Measurements from ENCODE around the gene USP6NL.

The USP6NL gene

DNA sequence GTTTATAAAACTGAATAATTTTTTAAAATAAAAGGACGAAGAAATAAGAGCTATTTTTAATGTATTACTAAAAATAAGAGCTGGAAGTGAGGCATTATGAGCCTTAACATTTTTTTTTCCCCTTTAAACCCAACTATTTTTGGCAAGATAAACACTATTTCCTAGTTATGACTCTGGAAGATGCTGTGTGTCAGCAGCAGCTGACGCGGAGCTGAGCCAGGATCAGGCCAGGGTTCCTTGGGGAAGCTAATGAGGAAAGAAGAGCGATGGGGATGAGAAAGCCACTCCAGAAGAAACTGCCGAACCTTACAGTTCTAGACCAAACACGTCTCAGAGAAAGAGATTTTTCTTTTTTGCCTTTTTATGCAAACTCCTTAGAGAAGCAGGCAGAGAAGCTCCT is 85.9 kb downstream of the USP6NL start:
- Histone ChIP-seq H3K36me3 (ENCODE audit: insufficient read depth, low read length) (no peaks in the 10 kb centered on the region), H3K9me3 (replicated peaks; ENCODE audit: low read length) (no peaks in the 10 kb centered on the region), H3K9ac (ENCODE audit: low read depth, low read length) (no peak overlapping the region), H3K4me3 (ENCODE audit: low read length) (no peak overlapping the region), H3K27me3 (ENCODE audit: control insufficient read depth, insufficient read depth, low read length) (no peaks in the 10 kb centered on the region), H3K4me1 (ENCODE audit: control insufficient read depth, insufficient read depth, low read length) (peaks cover 5% of the 10 kb centered on the region), H3K4me2 (ENCODE audit: low read length) (peak overlapping the region; percentile 55)

DNA sequence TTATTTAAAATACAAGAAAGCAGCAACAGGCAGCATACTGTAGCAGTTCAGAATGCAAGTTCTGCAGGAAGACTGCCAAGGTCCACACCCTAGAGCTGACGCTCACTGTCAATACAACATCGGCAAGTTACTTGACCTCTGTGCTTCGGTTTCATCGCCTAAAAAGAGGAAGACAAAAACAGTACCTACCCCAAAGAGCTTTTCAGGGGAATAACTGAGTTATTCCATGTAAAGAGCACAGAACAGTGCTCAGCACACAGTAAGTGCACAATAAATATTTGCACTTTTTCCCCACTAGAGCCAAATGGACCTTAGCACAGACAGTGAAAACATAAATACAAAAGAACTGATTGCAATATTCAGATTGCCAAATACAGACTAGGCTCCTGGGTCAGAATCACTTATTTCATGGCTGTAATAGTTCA is 88.6 kb downstream of the USP6NL start:
- no peaks in the 10 kb centered on the region for H3K36me3 ChIP-seq (ENCODE audit: insufficient read depth, low read length)

DNA sequence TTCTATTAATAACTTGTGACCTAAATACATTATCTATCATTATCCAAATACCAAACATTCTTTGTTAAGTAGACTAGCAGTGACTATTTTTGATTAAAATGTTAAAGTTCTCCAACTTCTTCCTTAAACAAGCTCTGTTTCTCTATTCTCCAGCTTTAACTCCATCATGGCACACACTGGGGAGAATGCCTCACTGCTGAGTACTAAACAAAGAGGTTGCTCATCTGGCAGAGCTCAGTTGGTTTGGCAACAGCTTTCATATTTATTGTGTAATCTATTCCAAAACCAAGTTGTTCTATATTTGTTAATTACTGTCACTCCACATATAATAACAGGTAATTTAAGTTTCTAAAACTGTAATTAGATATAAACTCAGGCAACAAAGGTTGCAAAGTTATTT is 89.6 kb downstream of the USP6NL start:
- Histone ChIP-seq H3K4me3 (ENCODE audit: low read length) (no peak overlapping the region), H3K27me3 (ENCODE audit: control insufficient read depth, insufficient read depth, low read length) (no peaks in the 10 kb centered on the region), H3K9me3 (replicated peaks; ENCODE audit: low read length) (no peaks in the 10 kb centered on the region), H3K4me1 (ENCODE audit: control insufficient read depth, insufficient read depth, low read length) (peaks cover 5% of the 10 kb centered on the region), H3K4me2 (ENCODE audit: low read length) (no peak overlapping the region), H3K36me3 (ENCODE audit: insufficient read depth, low read length) (no peaks in the 10 kb centered on the region), H3K9ac (ENCODE audit: low read depth, low read length) (no peak overlapping the region)

More for the DNA sequence above, 88.6 kb downstream of the USP6NL start:
- Histone ChIP-seq H3K9me3 (replicated peaks; ENCODE audit: low read length) (no peaks in the 10 kb centered on the region), H3K9ac (ENCODE audit: low read depth, low read length) (no peak overlapping the region), H3K4me2 (ENCODE audit: low read length) (no peak overlapping the region), H3K4me1 (ENCODE audit: control insufficient read depth, insufficient read depth, low read length) (peaks cover 5% of the 10 kb centered on the region), H3K27me3 (ENCODE audit: control insufficient read depth, insufficient read depth, low read length) (no peaks in the 10 kb centered on the region), H3K4me3 (ENCODE audit: low read length) (no peak overlapping the region)

DNA sequence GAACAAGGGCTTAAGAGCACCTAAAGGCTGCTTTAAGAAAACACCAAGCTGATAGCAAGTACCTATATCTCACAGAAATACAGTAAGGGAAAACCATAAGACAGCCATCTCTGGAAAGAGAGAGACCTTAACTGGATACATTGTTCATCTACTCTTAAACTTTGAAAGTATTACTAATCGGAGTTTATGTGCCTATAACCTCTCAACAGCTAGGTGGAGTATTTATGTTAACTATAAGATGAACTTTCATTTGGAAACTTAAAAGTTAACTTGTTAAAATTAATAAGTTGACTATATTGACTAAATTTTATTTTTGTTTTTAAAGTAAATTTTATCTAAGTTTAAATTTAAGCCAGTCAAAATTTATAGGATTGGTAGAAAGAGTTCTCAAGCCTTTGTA is 90.6 kb downstream of the USP6NL start:
- H3K9me3 ChIP-seq (replicated peaks; ENCODE audit: low read length) = no peaks in the 10 kb centered on the region
- H3K4me3 ChIP-seq (ENCODE audit: low read length) = no peak overlapping the region
- no peak overlapping the region for H3K9ac ChIP-seq (ENCODE audit: low read depth, low read length)

DNA sequence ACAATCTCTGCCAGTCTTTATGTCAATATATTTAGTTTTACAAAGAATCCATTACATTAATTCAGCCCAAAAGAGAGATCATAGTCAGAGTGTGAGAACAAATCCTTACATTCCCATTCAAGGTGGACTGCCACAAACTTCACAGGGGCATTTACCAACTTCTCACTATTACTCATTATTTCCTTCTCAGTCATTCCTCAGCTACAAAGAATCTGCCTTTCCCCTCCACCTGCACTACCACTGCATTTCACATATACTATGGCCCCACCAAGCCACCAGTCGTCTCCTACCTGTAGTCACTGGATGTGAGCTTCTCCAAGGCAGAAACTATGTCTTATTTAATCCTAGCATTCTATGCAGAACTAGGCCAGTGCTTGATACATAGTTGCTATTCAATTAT is 94.3 kb downstream of the USP6NL start:
- Histone ChIP-seq H3K36me3 (ENCODE audit: insufficient read depth, low read length) (no peaks in the 10 kb centered on the region), H3K9ac (ENCODE audit: low read depth, low read length) (no peak overlapping the region), H3K27me3 (ENCODE audit: control insufficient read depth, insufficient read depth, low read length) (no peaks in the 10 kb centered on the region)

More for the DNA sequence above, 90.6 kb downstream of the USP6NL start:
- Histone ChIP-seq H3K27me3 (ENCODE audit: control insufficient read depth, insufficient read depth, low read length) (no peaks in the 10 kb centered on the region), H3K4me1 (ENCODE audit: control insufficient read depth, insufficient read depth, low read length) (peaks cover 4% of the 10 kb centered on the region), H3K4me2 (ENCODE audit: low read length) (no peak overlapping the region), H3K36me3 (ENCODE audit: insufficient read depth, low read length) (no peaks in the 10 kb centered on the region)

GRCh38 chr10:11516431-11516746 is 95.1 kb downstream of the USP6NL start:
- Histone ChIP-seq H3K9me3 (replicated peaks; ENCODE audit: low read length) (no peaks in the 10 kb centered on the region), H3K27me3 (ENCODE audit: control insufficient read depth, insufficient read depth, low read length) (no peaks in the 10 kb centered on the region), H3K36me3 (ENCODE audit: insufficient read depth, low read length) (no peaks in the 10 kb centered on the region), H3K4me2 (ENCODE audit: low read length) (no peak overlapping the region), H3K4me3 (ENCODE audit: low read length) (no peak overlapping the region), H3K4me1 (ENCODE audit: control insufficient read depth, insufficient read depth, low read length) (peaks cover under 1% of the 10 kb centered on the region), H3K9ac (ENCODE audit: low read depth, low read length) (no peak overlapping the region)

More for the DNA sequence above, 94.3 kb downstream of the USP6NL start:
- Histone ChIP-seq H3K4me1 (ENCODE audit: control insufficient read depth, insufficient read depth, low read length) (no peaks in the 10 kb centered on the region), H3K9me3 (replicated peaks; ENCODE audit: low read length) (no peaks in the 10 kb centered on the region), H3K4me3 (ENCODE audit: low read length) (no peak overlapping the region), H3K4me2 (ENCODE audit: low read length) (no peak overlapping the region)

DNA sequence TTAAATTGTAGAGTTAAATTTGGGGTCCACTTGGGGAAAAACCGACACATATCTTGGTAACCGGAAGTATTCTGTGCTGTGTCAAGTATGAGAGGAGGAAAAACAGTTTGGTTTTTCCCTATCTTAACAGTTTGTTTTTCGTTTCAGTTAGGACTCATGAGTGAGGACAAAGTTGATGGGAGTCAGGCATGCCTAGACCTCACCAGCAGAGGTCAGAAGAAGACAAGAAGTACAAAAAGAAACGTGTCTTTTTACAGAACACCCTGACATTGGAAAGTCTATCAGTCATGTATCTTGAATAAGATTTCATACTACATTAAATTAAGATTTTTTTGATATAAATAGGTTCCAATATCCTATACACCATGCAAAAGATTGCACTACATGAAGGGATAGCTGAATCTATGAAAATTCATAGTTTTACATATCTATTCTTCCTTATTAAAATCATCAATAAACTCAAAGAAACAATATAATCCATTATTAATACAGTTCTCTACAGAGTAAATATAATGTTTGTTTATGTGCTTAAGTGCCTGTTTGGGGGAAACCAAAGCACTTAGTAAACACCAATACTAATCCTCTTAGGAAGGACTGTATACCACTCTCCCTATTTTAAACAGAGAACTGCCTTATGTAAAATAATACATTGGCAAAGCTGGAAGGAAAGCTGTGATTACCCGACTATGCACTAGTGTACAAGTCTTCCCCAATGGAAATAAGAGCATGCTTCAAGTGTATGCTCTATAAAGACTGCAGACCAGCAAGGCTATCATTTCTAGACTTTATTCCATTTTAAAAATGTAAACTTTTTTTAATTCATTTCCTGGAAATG is 95.6 kb downstream of the USP6NL start:
- peaks cover 4% of the 10 kb centered on the region for H3K4me1 ChIP-seq (ENCODE audit: control insufficient read depth, insufficient read depth, low read length)
- no peaks in the 10 kb centered on the region for H3K9me3 ChIP-seq (replicated peaks; ENCODE audit: low read length)
- H3K27me3 ChIP-seq (ENCODE audit: control insufficient read depth, insufficient read depth, low read length) = no peaks in the 10 kb centered on the region
- no peak overlapping the region for H3K4me3 ChIP-seq (ENCODE audit: low read length)
- no peaks in the 10 kb centered on the region for H3K36me3 ChIP-seq (ENCODE audit: insufficient read depth, low read length)
- H3K9ac ChIP-seq (ENCODE audit: low read depth, low read length) = no peak overlapping the region
- no peak overlapping the region for H3K4me2 ChIP-seq (ENCODE audit: low read length)

DNA sequence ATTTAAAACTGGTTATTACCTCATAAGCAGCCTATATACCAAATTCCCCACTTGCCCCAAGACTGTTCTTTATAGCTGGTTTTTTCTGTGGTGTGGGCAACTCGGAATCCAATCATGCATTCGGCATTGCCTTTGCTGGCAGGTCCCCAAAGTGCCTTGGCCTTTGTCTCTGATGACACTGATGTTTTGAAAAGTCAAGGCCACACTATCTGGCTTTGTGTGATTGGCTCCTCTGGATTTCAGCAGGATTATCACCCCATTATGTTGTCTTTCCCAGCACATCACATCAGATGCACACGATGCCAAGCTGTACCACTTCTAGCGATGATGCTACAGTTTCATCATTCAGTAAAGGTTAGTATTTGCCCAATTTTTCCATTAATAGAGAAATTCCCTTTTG is 97.7 kb downstream of the USP6NL start:
- no peaks in the 10 kb centered on the region for H3K9me3 ChIP-seq (replicated peaks; ENCODE audit: low read length)
- H3K27me3 ChIP-seq (ENCODE audit: control insufficient read depth, insufficient read depth, low read length) = no peaks in the 10 kb centered on the region
- H3K4me3 ChIP-seq (ENCODE audit: low read length) = no peak overlapping the region
- H3K4me1 ChIP-seq (ENCODE audit: control insufficient read depth, insufficient read depth, low read length) = peaks cover 4% of the 10 kb centered on the region
- no peak overlapping the region for H3K9ac ChIP-seq (ENCODE audit: low read depth, low read length)
- H3K36me3 ChIP-seq (ENCODE audit: insufficient read depth, low read length) = no peaks in the 10 kb centered on the region
- H3K4me2 ChIP-seq (ENCODE audit: low read length) = no peak overlapping the region

GRCh38 chr10:11512596-11512995 is 98.9 kb downstream of the USP6NL start:
- Histone ChIP-seq H3K27me3 (ENCODE audit: control insufficient read depth, insufficient read depth, low read length) (no peaks in the 10 kb centered on the region), H3K9ac (ENCODE audit: low read depth, low read length) (no peak overlapping the region), H3K4me3 (ENCODE audit: low read length) (no peak overlapping the region), H3K9me3 (replicated peaks; ENCODE audit: low read length) (no peaks in the 10 kb centered on the region), H3K36me3 (ENCODE audit: insufficient read depth, low read length) (no peaks in the 10 kb centered on the region), H3K4me1 (ENCODE audit: control insufficient read depth, insufficient read depth, low read length) (peaks cover 4% of the 10 kb centered on the region), H3K4me2 (ENCODE audit: low read length) (no peak overlapping the region)

DNA sequence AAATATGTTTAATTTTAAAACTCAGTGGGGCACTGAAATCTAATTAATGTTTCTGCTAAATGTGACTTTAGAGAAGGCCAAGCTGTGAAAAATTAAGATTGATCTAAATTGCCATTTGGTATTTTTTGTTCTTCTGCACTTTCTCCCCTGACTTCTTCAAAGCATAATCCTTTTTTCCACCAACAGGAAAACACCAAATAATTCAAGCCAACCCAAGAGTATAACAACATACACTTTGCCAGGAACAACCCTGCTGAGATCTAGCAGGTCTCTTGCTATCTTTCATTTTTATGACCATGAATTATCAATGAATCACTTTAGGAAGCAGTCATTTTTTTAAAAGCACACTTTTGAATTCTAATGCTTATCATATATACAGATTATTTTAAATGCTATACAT is 100.1 kb downstream of the USP6NL start:
- H3K27me3 ChIP-seq (ENCODE audit: control insufficient read depth, insufficient read depth, low read length) = no peaks in the 10 kb centered on the region
- H3K4me3 ChIP-seq (ENCODE audit: low read length) = no peak overlapping the region
- no peak overlapping the region for H3K9ac ChIP-seq (ENCODE audit: low read depth, low read length)
- H3K4me1 ChIP-seq (ENCODE audit: control insufficient read depth, insufficient read depth, low read length) = peaks cover 4% of the 10 kb centered on the region
- H3K4me2 ChIP-seq (ENCODE audit: low read length) = no peak overlapping the region
- no peaks in the 10 kb centered on the region for H3K36me3 ChIP-seq (ENCODE audit: insufficient read depth, low read length)
- no peaks in the 10 kb centered on the region for H3K9me3 ChIP-seq (replicated peaks; ENCODE audit: low read length)

- Histone ChIP-seq H3K4me2 (ENCODE audit: low read length) (no peak overlapping the region), H3K9me3 (replicated peaks; ENCODE audit: low read length) (no peaks in the 10 kb centered on the region), H3K27me3 (ENCODE audit: control insufficient read depth, insufficient read depth, low read length) (no peaks in the 10 kb centered on the region), H3K36me3 (ENCODE audit: insufficient read depth, low read length) (no peaks in the 10 kb centered on the region), H3K9ac (ENCODE audit: low read depth, low read length) (no peak overlapping the region), H3K4me3 (ENCODE audit: low read length) (no peak overlapping the region), H3K4me1 (ENCODE audit: control insufficient read depth, insufficient read depth, low read length) (peaks cover 4% of the 10 kb centered on the region)
Measured at GRCh38 chr10:11510736-11511135, 100.7 kb downstream of the USP6NL start.

DNA sequence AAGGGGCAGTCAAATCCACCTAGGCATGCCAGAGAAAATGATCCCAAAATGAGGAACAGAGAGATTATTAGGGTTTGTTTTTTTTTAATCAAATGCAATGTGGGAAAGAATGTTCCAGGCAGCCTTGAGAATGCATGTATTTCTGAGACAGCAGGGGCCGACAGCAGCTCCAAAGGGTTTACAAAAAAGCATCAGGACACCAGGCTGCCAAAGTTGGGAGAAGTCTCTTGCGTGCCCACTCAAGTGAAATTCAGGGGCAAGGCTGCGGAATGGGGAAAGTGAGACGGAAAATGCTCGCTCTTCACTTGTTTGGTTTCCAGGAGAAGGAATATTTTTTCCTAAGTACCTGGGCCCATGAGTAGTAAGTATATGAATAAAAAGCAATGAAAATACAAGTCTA is 101.2 kb downstream of the USP6NL start:
- H3K4me3 ChIP-seq (ENCODE audit: low read length) = no peak overlapping the region
- H3K27me3 ChIP-seq (ENCODE audit: control insufficient read depth, insufficient read depth, low read length) = no peaks in the 10 kb centered on the region
- no peaks in the 10 kb centered on the region for H3K9me3 ChIP-seq (replicated peaks; ENCODE audit: low read length)
- H3K36me3 ChIP-seq (ENCODE audit: insufficient read depth, low read length) = no peaks in the 10 kb centered on the region
- no peak overlapping the region for H3K9ac ChIP-seq (ENCODE audit: low read depth, low read length)
- H3K4me1 ChIP-seq (ENCODE audit: control insufficient read depth, insufficient read depth, low read length) = peaks cover 4% of the 10 kb centered on the region
- H3K4me2 ChIP-seq (ENCODE audit: low read length) = no peak overlapping the region
